H1 (cell line): ENCODE measurements around the gene ERAP2. TPM values are rescaled to one million over a fixed set of nuclear protein-coding genes. Genes with fewer than 3 reads are reported as not detected.

Source experiments
- CTCF ChIA-PET: fragments of 300-600 bp; sonication (Branson Sonifier 250); formaldehyde crosslinking; loops from one replicate; lab custom pipeline; 2021; ENCODE audit not compliant: partially characterized antibody; lab: Charles Lee
- POLR2A ChIA-PET: fragments of 300-600 bp; sonication (Branson Sonifier 250); formaldehyde crosslinking; loops from one replicate; lab custom pipeline; 2021; ENCODE audit warnings: inconsistent platforms; ENCODE audit not compliant: partially characterized antibody; lab: Charles Lee
- DNase-seq, 2 experiments: peaks; one replicate each; pipeline versions ENCODE4 v3.0.0 to v3.0.0-alpha.2; 2010 to 2022; ENCODE audit warnings: low spot score in 2 of 2, low read depth in 1 of 2, mixed read lengths in 1 of 2
- FAIRE-seq: peaks from 2 replicates; lab custom pipeline; 2011; peaks lifted over from hg19 to GRCh38; lab: Jason Lieb, UNC
- H2AFZ ChIP-seq: 2 replicates; pipeline ENCODE4 v1.8.1; 2012; ENCODE audit warnings: low read length, inconsistent platforms
- H2AK5ac ChIP-seq: 2 replicates; pipeline ENCODE4 v1.6.1; 2013; ENCODE audit warnings: low read depth, low read length
- H2BK120ac ChIP-seq: replicated peaks from 2 replicates; pipeline ENCODE3; 2013; ENCODE audit warnings: low read depth, low read length, inconsistent platforms
- H2BK12ac ChIP-seq: 2 replicates; pipeline ENCODE4 v1.6.1; 2013; ENCODE audit warnings: low read depth, low read length
- H2BK15ac ChIP-seq: 2 replicates; pipeline ENCODE4 v1.6.1; 2013; ENCODE audit warnings: low read length
- H2BK20ac ChIP-seq: 2 replicates; pipeline ENCODE4 v1.6.1; 2013; ENCODE audit warnings: low read length
- H2BK5ac ChIP-seq: 2 replicates; pipeline ENCODE4 v1.6.1; 2013; ENCODE audit warnings: low read depth, low read length
- H3K14ac ChIP-seq: 2 replicates; pipeline ENCODE4 v1.6.1; 2013; ENCODE audit warnings: inconsistent platforms; ENCODE audit not compliant: insufficient read length
- H3K18ac ChIP-seq: 2 replicates; pipeline ENCODE4 v1.6.1; 2013; ENCODE audit warnings: low read length; ENCODE audit errors: extremely low read depth
- H3K23ac ChIP-seq: 2 replicates; pipeline ENCODE4 v1.6.1; 2013; ENCODE audit warnings: inconsistent platforms; ENCODE audit not compliant: insufficient read length
- H3K23me2 ChIP-seq: 2 replicates; pipeline ENCODE4 v1.6.1; 2013; ENCODE audit warnings: low read depth, low read length
- H3K27ac ChIP-seq: 2 replicates; pipeline ENCODE4 v1.6.1; 2011; ENCODE audit warnings: low read depth, low read length, inconsistent platforms
- H3K27me3 ChIP-seq, 4 experiments: replicated peaks in 1 of 4; 1 replicate in 1 of 4; 2 replicates in 3 of 4; pipeline versions ENCODE4 v1.6.1 to v1.8.1; 2011 to 2013; ENCODE audit warnings: low read length in 3 of 4, mild to moderate bottlenecking in 3 of 4, inconsistent platforms in 2 of 4, mixed read lengths in 2 of 4, moderate library complexity in 1 of 4; ENCODE audit not compliant: control insufficient read depth in 3 of 4, insufficient read depth in 3 of 4; ENCODE audit errors: extremely low read depth in 1 of 4
- H3K36me3 ChIP-seq, 4 experiments: 2 replicates each; pipeline versions ENCODE4 v1.6.1 to v1.8.1; 2011 to 2013; ENCODE audit warnings: mild to moderate bottlenecking in 4 of 4, low read length in 3 of 4, moderate library complexity in 2 of 4, control low read depth in 1 of 4, inconsistent platforms in 1 of 4; ENCODE audit not compliant: insufficient read depth in 4 of 4, control insufficient read depth in 2 of 4
- H3K4ac ChIP-seq: replicated peaks from 2 replicates; pipeline ENCODE3; 2013; ENCODE audit warnings: low read length, low read depth, mixed read lengths, inconsistent platforms; ENCODE audit not compliant: insufficient read length
- H3K4me1 ChIP-seq, 4 experiments: replicated peaks in 1 of 4; 1 replicate in 1 of 4; 2 replicates in 3 of 4; pipeline versions ENCODE4 v1.6.1 to v1.8.1; 2011 to 2013; ENCODE audit warnings: low read length in 3 of 4, inconsistent platforms in 2 of 4, mixed read lengths in 1 of 4; ENCODE audit not compliant: insufficient read depth in 4 of 4, control insufficient read depth in 3 of 4
- H3K4me2 ChIP-seq, 2 experiments: 2 replicates each; pipeline versions ENCODE4 v1.6.1 to v1.8.1; 2011 to 2013; ENCODE audit warnings: low read depth in 2 of 2, low read length in 2 of 2, control low read depth in 1 of 2, inconsistent platforms in 1 of 2, mild to moderate bottlenecking in 1 of 2; ENCODE audit not compliant: insufficient read depth in 1 of 2
- H3K4me3 ChIP-seq, 4 experiments: fragments of 200-600, 300-600 bp in 1 of 4; sonication (generic), shearing (Covaris generic), sonication (Bioruptor Twin) in 1 of 4; 2 replicates each; pipeline versions ENCODE4 v1.5.1 to v1.8.1; 2011 to 2016; ENCODE audit warnings: low read length in 4 of 4, low read depth in 3 of 4, control low read depth in 2 of 4, inconsistent platforms in 2 of 4, mild to moderate bottlenecking in 2 of 4, mixed read lengths in 1 of 4, moderate library complexity in 1 of 4; ENCODE audit not compliant: insufficient read depth in 2 of 4; ENCODE audit errors: extremely low read depth in 1 of 4
- H3K56ac ChIP-seq: replicated peaks from 2 replicates; pipeline ENCODE3; 2013; ENCODE audit warnings: low read depth, mild to moderate bottlenecking, mixed read lengths, low read length, inconsistent platforms; ENCODE audit not compliant: insufficient read length
- H3K79me1 ChIP-seq: 2 replicates; pipeline ENCODE4 v1.6.1; 2013; ENCODE audit warnings: low read depth, low read length, control low read depth
- H3K79me2 ChIP-seq, 2 experiments: 2 replicates each; pipeline versions ENCODE4 v1.6.1 to v1.8.1; 2012 to 2013; ENCODE audit warnings: low read length in 2 of 2, mild to moderate bottlenecking in 2 of 2, inconsistent platforms in 1 of 2; ENCODE audit not compliant: insufficient read depth in 2 of 2, control insufficient read depth in 1 of 2
- H3K9ac ChIP-seq, 4 experiments: replicated peaks in 1 of 4; 1 replicate in 1 of 4; 2 replicates in 3 of 4; pipeline versions ENCODE4 v1.6.1 to v1.8.1; 2011 to 2013; ENCODE audit warnings: low read depth in 3 of 4, low read length in 3 of 4, control low read depth in 2 of 4, mild to moderate bottlenecking in 2 of 4, moderate library complexity in 2 of 4, inconsistent platforms in 1 of 4; ENCODE audit errors: extremely low read depth in 1 of 4
- H3K9me3 ChIP-seq, 2 experiments: 2 replicates each; pipeline versions ENCODE4 v1.6.1 to v1.8.1; 2012 to 2013; ENCODE audit warnings: mild to moderate bottlenecking in 2 of 2, moderate library complexity in 2 of 2, control low read depth in 1 of 2, inconsistent platforms in 1 of 2, low read depth in 1 of 2, low read length in 1 of 2, mixed read lengths in 1 of 2; ENCODE audit not compliant: insufficient read depth in 2 of 2
- H4K20me1 ChIP-seq, 2 experiments: replicated peaks in 1 of 2; 2 replicates each; pipeline versions ENCODE3 to v1.8.1; 2011 to 2013; ENCODE audit warnings: inconsistent platforms in 2 of 2, low read length in 2 of 2, mild to moderate bottlenecking in 1 of 2; ENCODE audit not compliant: insufficient read depth in 2 of 2, control insufficient read depth in 1 of 2
- H4K5ac ChIP-seq: 2 replicates; pipeline ENCODE4 v1.6.1; 2013; ENCODE audit warnings: low read length, low read depth, mixed read lengths, inconsistent platforms; ENCODE audit not compliant: insufficient read length
- H4K8ac ChIP-seq: 2 replicates; pipeline ENCODE4 v1.8.0; 2013; ENCODE audit warnings: mild to moderate bottlenecking, moderate library complexity, low read length, inconsistent platforms; ENCODE audit not compliant: insufficient read depth; ENCODE audit errors: extremely low read depth
- H4K91ac ChIP-seq: replicated peaks from 2 replicates; pipeline ENCODE3; 2013; ENCODE audit warnings: low read length, mixed read lengths, inconsistent platforms; ENCODE audit not compliant: insufficient read length
- CBX5 ChIP-seq: fragments of 300-800, 300-1000 bp; sonication (generic); IDR thresholded peaks from 2 replicates; pipeline ENCODE4 v1.7.1; 2016; ENCODE audit warnings: antibody characterized with exemption, low read length, low read depth
- CBX8 ChIP-seq: fragments of 300-800, 300-1000 bp; sonication (generic); IDR thresholded peaks from 2 replicates; pipeline ENCODE4 v1.7.1; 2016; ENCODE audit warnings: low read depth, low read length, borderline replicate concordance
- CHD1 ChIP-seq: IDR thresholded peaks from 2 replicates; pipeline ENCODE4 v1.6.1; 2012; ENCODE audit warnings: low read depth, low read length, improper control_type of control experiment
- CHD2 ChIP-seq: IDR thresholded peaks from 2 replicates; pipeline ENCODE4 v1.6.1; 2012; ENCODE audit warnings: low read length, improper control_type of control experiment
- EGR1 ChIP-seq: IDR thresholded peaks from 2 replicates; pipeline ENCODE4 v1.6.1; 2011; ENCODE audit warnings: low read depth, low read length, borderline replicate concordance
- EP300 ChIP-seq, 2 experiments: IDR thresholded peaks; 1 replicate in 1 of 2; 2 replicates in 1 of 2; pipeline ENCODE4 v1.6.1; 2011 to 2012; ENCODE audit warnings: low read depth in 2 of 2, low read length in 2 of 2, mild to moderate bottlenecking in 2 of 2, borderline replicate concordance in 1 of 2, inconsistent platforms in 1 of 2, moderate library complexity in 1 of 2
- HDAC2 ChIP-seq, 2 experiments: fragments of 300-600 bp in 1 of 2; sonication (generic) in 1 of 2; IDR thresholded peaks; 2 replicates each; pipeline ENCODE4 v1.6.1; 2011 to 2012; ENCODE audit warnings: low read depth in 2 of 2, low read length in 2 of 2, mild to moderate bottlenecking in 2 of 2, moderate library complexity in 2 of 2, borderline replicate concordance in 1 of 2, inconsistent platforms in 1 of 2
- MAFK ChIP-seq: IDR thresholded peaks from 2 replicates; pipeline ENCODE4 v1.6.1; 2012; ENCODE audit warnings: low read depth, mild to moderate bottlenecking, improper control_type of control experiment, low read length
- SIN3A ChIP-seq, 2 experiments: IDR thresholded peaks in 1 of 2; conservative IDR thresholded peaks in 1 of 2; 2 replicates each; pipeline ENCODE4 v1.6.1; 2011 to 2012; ENCODE audit warnings: low read length in 2 of 2, improper control_type of control experiment in 1 of 2, low read depth in 1 of 2, mild to moderate bottlenecking in 1 of 2
- SIRT6 ChIP-seq: IDR thresholded peaks from one replicate; pipeline ENCODE4 v1.7.1; 2012; ENCODE audit warnings: low read length, inconsistent platforms
- WGBS, 2 experiments: shearing (Covaris generic) in 1 of 2; methylation state at CpG; one replicate each; pipeline versions ENCODE4 v1.1.6 to v1.1.7; 2013 to 2015; ENCODE audit warnings: low lambda C conversion rate in 2 of 2, mixed read lengths in 2 of 2, inconsistent platforms in 1 of 2, low coverage in 1 of 2, missing lambda C conversion rate in 1 of 2; ENCODE audit not compliant: insufficient replicate concordance in 2 of 2, insufficient coverage in 1 of 2, insufficient read length in 1 of 2; ENCODE audit errors: extremely low coverage in 1 of 2, missing lambda C conversion rate in 1 of 2; 5-methylcytosine and 5-hydroxymethylcytosine counted together
- polyA plus RNA-seq, 7 experiments: library from polyadenylated mRNA; depleted of rRNA in 3 of 7; stranded (reverse) in 5 of 7; unstranded in 2 of 7; fragments of >200 nt in 5 of 7; fragments of 200-250 nt in 2 of 7; gene quantifications; 1 replicate in 5 of 7; 2 replicates in 1 of 7; 4 replicates in 1 of 7; pipeline versions ENCODE4 v1.2.1 to v1.2.3, GENCODE V29; 2011 to 2013; ENCODE audit warnings: missing spikeins in 2 of 7, mixed read lengths in 2 of 7
- total RNA-seq: library from RNA; stranded (reverse); fragmentation: NEBNext Ultra II Directional; extraction: Animal tissue kit (Norgen Biotek cat#: 25700); gene quantifications from 2 replicates; pipeline ENCODE4 v1.2.1, GENCODE V29; 2021

Gene ERAP2
- total and polyA plus RNA-seq, 2 of the 8 experiments (the other 6 are each of a cell fraction or from before 2014, with no cell fraction given) = 0.14 TPM; not detected in 1

DNA sequence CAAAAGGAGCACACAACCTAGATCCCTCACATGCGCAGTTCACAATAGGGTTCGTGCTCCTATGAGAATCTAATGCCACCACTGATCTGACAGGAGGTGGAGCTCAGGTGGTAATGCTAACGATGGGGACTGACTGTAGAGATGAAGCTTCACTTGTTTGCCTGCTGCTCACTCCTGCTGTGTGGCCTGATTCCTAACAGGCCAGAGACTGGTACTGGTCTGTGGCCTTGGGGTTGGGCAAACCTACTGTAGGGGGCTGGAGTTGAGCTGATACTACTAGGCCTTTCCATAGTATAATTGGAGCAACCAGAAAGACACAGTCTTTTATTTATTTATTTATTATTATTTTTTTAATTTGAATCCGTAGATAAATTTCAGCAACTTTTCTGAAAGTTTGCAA lies 64.8 kb downstream of the ERAP2 start:
- Histone ChIP-seq H3K4ac (no peak overlapping the region), H2BK15ac (no peak overlapping the region), H3K14ac (no peak overlapping the region), H3K9ac (no peak overlapping the region), H2AK5ac (no peak overlapping the region), H3K56ac (no peak overlapping the region), H4K8ac (no peak overlapping the region), H3K27me3 (peaks cover 0 to 11% (median 7%) of the 10 kb centered on the region in 4 experiments; a peak in 3 of 7 replicates), H3K27ac (no peak overlapping the region), H2BK120ac (no peak overlapping the region), H3K36me3 (no peaks in the 10 kb centered on the region), H2BK5ac (no peak overlapping the region), H2BK20ac (no peak overlapping the region), H3K4me3 (no peak overlapping the region), H3K79me1 (no peaks in the 10 kb centered on the region; the same call in 1 of the 2 replicates), H2BK12ac (no peak overlapping the region), H3K18ac (no peak overlapping the region), H2AFZ (no peak overlapping the region), H3K23ac (no peak overlapping the region), H3K4me1 (peaks cover 0 to 5% (median 2%) of the 10 kb centered on the region in 4 experiments; a peak in 2 of 7 replicates), H4K5ac (no peak overlapping the region), H4K91ac (no peak overlapping the region), H3K23me2 (peaks cover 7% of the 10 kb centered on the region), H3K4me2 (no peak overlapping the region), H4K20me1 (no peaks in the 10 kb centered on the region), H3K9me3 (no peaks in the 10 kb centered on the region), H3K79me2 (no peaks in the 10 kb centered on the region; a peak in 1 of 4 replicates)
- ChIA-PET CTCF (interaction anchor here (2.1 kb wide), 1 partner anchor 72 kb away, joined by 9 read pairs; no protein-coding TSS in a partner anchor), POLR2A (no interaction called here)
- DNase-seq (no peak), FAIRE-seq (no peak)
- 84% methylated on average over 4 of the region's 4 CpGs; no CpG with 5 or more reads in 1 of the 2 experiments for WGBS, 2 experiments
- TF ChIP-seq EGR1 (no peak), HDAC2 (IDR thresholded peaks at IDR 0.05; ENCODE audit: borderline replicate concordance in 1 of 2, low read depth in 2 of 2, low read length in 2 of 2) (no peak), CHD1 (no peak), CBX8 (no peak), CBX5 (no peak), SIRT6 (no peak), CHD2 (no peak), MAFK (no peak), EP300 (IDR thresholded peaks at IDR 0.05; ENCODE audit: borderline replicate concordance in 1 of 2, low read depth in 2 of 2, low read length in 2 of 2) (no peak), SIN3A (conservative IDR thresholded peaks at IDR 0.05 in 1 of 2, IDR thresholded peaks at IDR 0.05 in 1 of 2; ENCODE audit: low read depth in 1 of 2, low read length in 2 of 2) (no peak)
